WTC11 (cell line): ENCODE data around the gene SH3BP2.

ENCODE experiments used
- ARID4B ChIP-seq: sonication (generic); formaldehyde crosslinking; IDR thresholded peaks from 2 replicates; pipeline ENCODE4 v1.8.0; 2023; ENCODE audit warnings: missing genetic modification reagents, mild to moderate bottlenecking, borderline replicate concordance
- CTCF ChIP-seq: fragments of 200-600 bp; IDR thresholded peaks from 2 replicates; pipeline ENCODE4 v1.8.0; 2022; ENCODE audit warnings: antibody characterized with exemption
- GTF2I ChIP-seq: fragments of 250-450 bp; sonication (Bioruptor Pico); conservative IDR thresholded peaks from 2 replicates; pipeline ENCODE4 v1.4.0; 2021; ENCODE audit warnings: mild to moderate bottlenecking
- RELA ChIP-seq: sonication (generic); formaldehyde crosslinking; IDR thresholded peaks from 2 replicates; pipeline ENCODE4 v1.8.1; 2022; ENCODE audit warnings: missing genetic modification reagents, mild to moderate bottlenecking, borderline replicate concordance

DNA sequence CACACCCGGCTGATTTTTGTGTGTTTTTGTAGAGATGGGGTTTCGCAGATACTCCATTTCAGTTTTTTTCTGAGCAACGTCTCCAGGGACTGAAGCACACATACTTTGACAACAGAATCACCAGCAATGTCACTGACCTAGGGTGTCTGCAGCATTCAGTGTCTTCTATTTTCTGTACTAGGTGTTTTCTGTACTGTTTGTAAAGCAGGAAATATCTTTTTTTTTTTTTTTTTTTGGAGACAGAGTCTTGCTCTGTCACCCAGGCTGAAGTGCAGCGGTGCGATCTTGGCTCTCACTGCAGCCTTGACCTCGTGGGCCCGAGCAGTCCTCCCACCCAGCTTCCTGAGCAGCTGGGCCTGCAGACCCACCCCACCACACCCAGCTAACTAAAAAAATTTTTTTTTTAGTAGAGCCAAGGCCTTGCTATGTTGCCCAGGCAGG, 59.6 kb downstream of the SH3BP2 start:
- TF ChIP-seq CTCF (no peak), RELA (CRISPR knock-in tag) (no peak), GTF2I (CRISPR knock-in tag) (no peak), ARID4B (CRISPR knock-in tag) (no peak)
